HepG2 (cell line): ENCODE measurements around the gene GRK5. TPM values are rescaled to one million over a fixed set of nuclear protein-coding genes. Genes with fewer than 3 reads are reported as not detected.
A peak's percentile ranks its signal among the peaks of the same experiment; 100 is the strongest.

ENCODE experiments used
- ARNT ChIP-seq: fragments of 450-650 bp; IDR thresholded peaks from 2 replicates; pipeline ENCODE4 v1.6.1; 2017
- ATF2 ChIP-seq: sonication (generic); formaldehyde crosslinking; IDR thresholded peaks from 2 replicates; pipeline ENCODE4 v1.4.0; 2020; ENCODE audit warnings: missing genetic modification reagents
- BCL6 ChIP-seq: IDR thresholded peaks from 2 replicates; pipeline ENCODE4 v1.6.1; 2016; ENCODE audit warnings: missing genetic modification reagents, missing compliant biosample characterization
- EEA1 ChIP-seq: sonication (generic); formaldehyde crosslinking; IDR thresholded peaks from 2 replicates; pipeline ENCODE4 v1.5.1; 2020; ENCODE audit warnings: mild to moderate bottlenecking, missing genetic modification reagents, borderline replicate concordance
- GTF3A ChIP-seq: sonication (generic); formaldehyde crosslinking; conservative IDR thresholded peaks from 2 replicates; pipeline ENCODE4 v1.4.0; 2020; ENCODE audit warnings: mild to moderate bottlenecking, missing genetic modification reagents
- GZF1 ChIP-seq: sonication (generic); formaldehyde crosslinking; IDR thresholded peaks from 2 replicates; pipeline ENCODE4 v1.5.1; 2020; ENCODE audit warnings: mild to moderate bottlenecking, missing genetic modification reagents
- HHEX ChIP-seq: IDR thresholded peaks from 2 replicates; pipeline ENCODE4 v1.6.1; 2016; ENCODE audit warnings: control low read depth
- HMG20A ChIP-seq: IDR thresholded peaks from 2 replicates; pipeline ENCODE4 v1.6.1; 2016; ENCODE audit warnings: borderline replicate concordance
- HOXA5 ChIP-seq: sonication (generic); formaldehyde crosslinking; IDR thresholded peaks from 2 replicates; pipeline ENCODE4 v1.4.0; 2020; ENCODE audit warnings: missing genetic modification reagents
- JUN ChIP-seq: sonication (generic); formaldehyde crosslinking; IDR thresholded peaks from 2 replicates; pipeline ENCODE4 v1.4.0; 2020; ENCODE audit warnings: mild to moderate bottlenecking, missing genetic modification reagents
- JUND ChIP-seq: sonication (generic); formaldehyde crosslinking; IDR thresholded peaks from 2 replicates; pipeline ENCODE4 v1.8.0; 2022; ENCODE audit warnings: mild to moderate bottlenecking, missing genetic modification reagents
- KDM3A ChIP-seq: IDR thresholded peaks from 2 replicates; pipeline ENCODE4 v1.6.1; 2018; ENCODE audit warnings: low read depth, missing compliant biosample characterization
- MAFG ChIP-seq: sonication (generic); formaldehyde crosslinking; IDR thresholded peaks from 2 replicates; pipeline ENCODE4 v1.5.1; 2020; ENCODE audit warnings: mild to moderate bottlenecking, missing genetic modification reagents
- MEF2D ChIP-seq: sonication (generic); formaldehyde crosslinking; IDR thresholded peaks from 2 replicates; pipeline ENCODE4 v1.5.1; 2020; ENCODE audit warnings: mild to moderate bottlenecking, missing genetic modification reagents
- MTA1 ChIP-seq: sonication (generic); formaldehyde crosslinking; IDR thresholded peaks from 2 replicates; pipeline ENCODE4 v1.4.0; 2020; ENCODE audit warnings: missing genetic modification reagents, mild to moderate bottlenecking, borderline replicate concordance
- MXI1 ChIP-seq: IDR thresholded peaks from 3 replicates; pipeline ENCODE4 v1.6.1; 2012; ENCODE audit warnings: low read depth, low read length, inconsistent platforms, borderline replicate concordance
- NONO ChIP-seq, 2 experiments: fragments of 450-650 bp in 1 of 2; sonication (generic) in 1 of 2; formaldehyde crosslinking in 1 of 2; IDR thresholded peaks in 1 of 2; conservative IDR thresholded peaks in 1 of 2; 2 replicates each; pipeline versions ENCODE4 v1.6.1 to v1.8.0; 2017 to 2022; ENCODE audit warnings: mild to moderate bottlenecking in 1 of 2, missing genetic modification reagents in 1 of 2, moderate library complexity in 1 of 2
- RORA ChIP-seq: sonication (generic); formaldehyde crosslinking; IDR thresholded peaks from 2 replicates; pipeline ENCODE4 v1.5.0; 2020; ENCODE audit warnings: mild to moderate bottlenecking, missing genetic modification reagents, moderate library complexity
- SCMH1 ChIP-seq: sonication (generic); formaldehyde crosslinking; IDR thresholded peaks from 2 replicates; pipeline ENCODE4 v1.9.0; 2021; ENCODE audit warnings: missing genetic modification reagents, mild to moderate bottlenecking, borderline replicate concordance
- SIX4 ChIP-seq: sonication (generic); formaldehyde crosslinking; IDR thresholded peaks from 2 replicates; pipeline ENCODE4 v1.4.0; 2020; ENCODE audit warnings: missing genetic modification reagents
- SOX6 ChIP-seq, 2 experiments: fragments of 450-650 bp in 1 of 2; sonication (generic) in 1 of 2; formaldehyde crosslinking in 1 of 2; IDR thresholded peaks; 2 replicates each; pipeline versions ENCODE4 v1.4.0 to v1.6.1; 2017 to 2020; ENCODE audit warnings: antibody characterized with exemption in 1 of 2, mild to moderate bottlenecking in 1 of 2, missing genetic modification reagents in 1 of 2
- SRSF4 ChIP-seq: fragments of 200-400 bp; formaldehyde crosslinking; IDR thresholded peaks from one replicate; pipeline ENCODE4 v1.6.1; 2018; ENCODE audit warnings: mild to moderate bottlenecking, low read depth, low read length, moderate library complexity; ENCODE audit not compliant: poor library complexity, severe bottlenecking
- THAP11 ChIP-seq: IDR thresholded peaks from 2 replicates; pipeline ENCODE4 v1.6.1; 2016; ENCODE audit warnings: missing biosample characterization, missing genetic modification reagents
- ZFP36L1 ChIP-seq: sonication (generic); formaldehyde crosslinking; IDR thresholded peaks from 2 replicates; pipeline ENCODE4 v1.8.0; 2022; ENCODE audit warnings: mild to moderate bottlenecking, missing genetic modification reagents, moderate library complexity
- ZNF10 ChIP-seq: sonication (generic); formaldehyde crosslinking; IDR thresholded peaks from 2 replicates; pipeline ENCODE4 v1.4.0; 2020; ENCODE audit warnings: mild to moderate bottlenecking, low read depth, missing genetic modification reagents, borderline replicate concordance
- ZNF143 ChIP-seq: sonication (generic); formaldehyde crosslinking; IDR thresholded peaks from 2 replicates; pipeline ENCODE4 v1.4.0; 2020; ENCODE audit warnings: missing genetic modification reagents
- ZNF446 ChIP-seq: sonication (generic); formaldehyde crosslinking; IDR thresholded peaks from 2 replicates; pipeline ENCODE4 v1.5.0; 2020; ENCODE audit warnings: mild to moderate bottlenecking, missing genetic modification reagents
- ZUFSP ChIP-seq: sonication (generic); formaldehyde crosslinking; IDR thresholded peaks from 2 replicates; pipeline ENCODE4 v1.9.0; 2021; ENCODE audit warnings: missing genetic modification reagents, mild to moderate bottlenecking, borderline replicate concordance
- polyA plus RNA-seq, 8 experiments: library from polyadenylated mRNA; depleted of rRNA in 3 of 8; stranded (reverse) in 7 of 8; unstranded in 1 of 8; fragments of >200 nt; fragmentation: Illumina TruSeq in 4 of 8; extraction: Trizol in 4 of 8; gene quantifications; 2 replicates each; pipeline versions ENCODE4 v1.2.1 to v1.2.3, GENCODE V29; 2011 to 2016; ENCODE audit warnings: low read depth in 4 of 8, missing spikeins in 1 of 8, mixed read lengths in 1 of 8; ENCODE audit not compliant: insufficient read depth in 1 of 8
- total RNA-seq, 5 experiments: library from RNA; depleted of rRNA; stranded (reverse); fragments of >200 nt; fragmentation: Illumina TruSeq; extraction: Trizol; gene quantifications; 2 replicates each; pipeline ENCODE4 v1.2.3, GENCODE V29; 2016; ENCODE audit warnings: low read depth in 1 of 5
- TF ChIP-seq, protein P1 (sequence below): sonication (generic); formaldehyde crosslinking; IDR thresholded peaks from 2 replicates; pipeline ENCODE4 v1.5.0; 2020; ENCODE audit warnings: missing genetic modification reagents

GRK5 gene
- total and polyA plus RNA-seq, 2 of the 13 experiments (the other 11 are each of a cell fraction or from before 2014, with no cell fraction given) = 10.4 to 12.6 TPM

DNA sequence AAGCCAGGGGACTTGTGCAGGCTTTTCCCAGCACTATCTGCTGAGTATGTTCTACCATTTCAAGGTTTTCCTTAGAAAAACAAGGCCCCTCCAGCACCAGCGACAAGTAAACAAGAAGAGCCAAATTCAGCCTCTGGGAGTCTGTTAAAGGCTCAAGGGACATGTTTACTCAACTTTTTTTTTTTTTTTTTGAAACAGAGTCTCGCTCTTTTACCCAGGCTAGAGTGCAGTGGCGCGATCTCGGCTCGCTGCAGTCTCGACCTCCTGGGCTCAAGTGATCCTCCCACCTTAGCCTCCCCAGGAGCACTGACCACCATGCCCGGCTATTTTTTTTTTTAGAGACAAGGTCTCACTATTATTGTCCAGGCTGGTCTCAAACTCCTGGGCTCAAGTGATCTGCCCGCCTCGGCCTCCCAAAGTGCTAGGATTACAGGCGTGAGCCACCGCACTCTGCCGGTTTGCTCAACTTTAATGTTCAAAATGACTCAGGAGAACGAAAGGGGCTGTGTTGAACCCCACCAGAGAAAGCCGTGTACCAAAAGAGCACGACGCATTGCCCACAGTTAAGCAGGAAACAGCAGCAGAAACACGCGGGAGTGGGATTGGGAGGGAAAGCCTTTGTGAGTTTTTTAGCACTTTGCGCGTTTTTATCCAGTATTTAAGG, 29.5 kb upstream of the GRK5 start (continued):
- TF ChIP-seq JUN (no peak), MXI1 (no peak), GZF1 (CRISPR knock-in tag) (no peak), ZFP36L1 (CRISPR knock-in tag) (peak; percentile 65; the same call in 1 of the 2 replicates), ZUFSP (CRISPR knock-in tag) (no peak), SIX4 (CRISPR knock-in tag) (no peak; the same call in 1 of the 2 replicates), SCMH1 (no peak), ZNF446 (CRISPR knock-in tag) (0 out of 2 replicates have a peak, but pooled peaks have one; percentile 19), HMG20A (CRISPR knock-in tag) (no peak), ZNF143 (0 out of 2 replicates have a peak, but pooled peaks have one; percentile 7), EEA1 (CRISPR knock-in tag) (no peak), ARNT (no peak), ZNF10 (CRISPR knock-in tag) (no peak), GTF3A (CRISPR knock-in tag) (no peak; the same call in 1 of the 2 replicates), HOXA5 (CRISPR knock-in tag) (no peak), SOX6 (IDR thresholded peaks at IDR 0.05) (no peak), SOX6 (CRISPR knock-in tag; IDR thresholded peaks at IDR 0.05) (no peak), MTA1 (CRISPR knock-in tag) (no peak), NONO (IDR thresholded peaks at IDR 0.05) (no peak), NONO (CRISPR knock-in tag; conservative IDR thresholded peaks at IDR 0.05) (peak; percentile 13; the same call in 1 of the 2 replicates), SRSF4 (no peak), HHEX (CRISPR knock-in tag) (no peak), JUND (no peak), KDM3A (CRISPR knock-in tag) (no peak), BCL6 (peak; percentile 67), RORA (CRISPR knock-in tag) (no peak), MEF2D (CRISPR knock-in tag) (peak; percentile 59; the same call in 1 of the 2 replicates), THAP11 (CRISPR knock-in tag) (no peak), MAFG (CRISPR knock-in tag) (no peak), ATF2 (no peak; the same call in 1 of the 2 replicates)
- TF ChIP-seq, protein P1, sequence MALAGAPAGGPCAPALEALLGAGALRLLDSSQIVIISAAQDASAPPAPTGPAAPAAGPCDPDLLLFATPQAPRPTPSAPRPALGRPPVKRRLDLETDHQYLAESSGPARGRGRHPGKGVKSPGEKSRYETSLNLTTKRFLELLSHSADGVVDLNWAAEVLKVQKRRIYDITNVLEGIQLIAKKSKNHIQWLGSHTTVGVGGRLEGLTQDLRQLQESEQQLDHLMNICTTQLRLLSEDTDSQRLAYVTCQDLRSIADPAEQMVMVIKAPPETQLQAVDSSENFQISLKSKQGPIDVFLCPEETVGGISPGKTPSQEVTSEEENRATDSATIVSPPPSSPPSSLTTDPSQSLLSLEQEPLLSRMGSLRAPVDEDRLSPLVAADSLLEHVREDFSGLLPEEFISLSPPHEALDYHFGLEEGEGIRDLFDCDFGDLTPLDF = no peak
